K562 (cell line): ENCODE measurements around the gene DPH1. TPM values are rescaled to one million over a fixed set of nuclear protein-coding genes. Genes with fewer than 3 reads are reported as not detected.

Experiments used
- ATAC-seq: fragments of 200-7000 bp; cut with Tn5 transposase; 3 replicates; pipeline ENCODE4 v1.9.1; 2020; ENCODE audit warnings: moderate library complexity
- BruUV-seq: library from RNA; stranded (reverse); fragments of 400-500 nt; replicated peaks from 2 replicates; lab custom pipeline; 2021; lab: Mats Ljungman, UMichigan
- CTCF ChIA-PET: fragments of 300-600 bp; formaldehyde crosslinking; extraction: SDS; loops from one replicate; lab custom pipeline; 2021; ENCODE audit warnings: low intra/inter-chr PET ratio; lab: Yijun Ruan, JAX
- POLR2A ChIA-PET: fragments of 300-600, 350-650 bp; sonication (Branson Sonifier 250); formaldehyde crosslinking; extraction: SDS; loops from one replicate; lab custom pipeline; 2021; ENCODE audit warnings: antibody characterized with exemption, inconsistent platforms; lab: Yijun Ruan, JAX
- DNase-seq, 4 experiments: peaks; one replicate each; pipeline versions ENCODE4 v3.0.0 to v3.0.0-alpha.2; 2011 to 2018; ENCODE audit warnings: low spot score in 3 of 4, mixed read lengths in 3 of 4; ENCODE audit errors: extremely low read depth in 1 of 4
- FAIRE-seq: peaks from 2 replicates; lab custom pipeline; 2011; peaks lifted over from hg19 to GRCh38; lab: Jason Lieb, UNC
- H2AFZ ChIP-seq: 2 replicates; pipeline ENCODE4 v1.6.0; 2011; ENCODE audit warnings: low read depth, low read length, control low read depth, inconsistent platforms
- H3K27ac ChIP-seq: fragments of 200-600 bp; 3 replicates; pipeline ENCODE4 v1.8.0; 2011; ENCODE audit warnings: low read depth, mild to moderate bottlenecking, control low read depth, inconsistent platforms, low read length, moderate library complexity, mixed read lengths; ENCODE audit errors: extremely low read depth
- H3K27me3 ChIP-seq, 2 experiments: fragments of 300-600 bp in 1 of 2; 2 replicates in 1 of 2; 3 replicates in 1 of 2; pipeline versions ENCODE4 v1.6.0 to v1.8.0; 2011; ENCODE audit warnings: inconsistent platforms in 2 of 2, low read length in 2 of 2, mild to moderate bottlenecking in 1 of 2, mixed read lengths in 1 of 2, moderate library complexity in 1 of 2; ENCODE audit not compliant: control insufficient read depth in 2 of 2, insufficient read depth in 2 of 2
- H3K36me3 ChIP-seq: fragments of 300-600 bp; 3 replicates; pipeline ENCODE4 v1.8.0; 2011; ENCODE audit warnings: mild to moderate bottlenecking, low read length, inconsistent platforms; ENCODE audit not compliant: control insufficient read depth, insufficient read depth
- H3K4me1 ChIP-seq, 2 experiments: fragments of 200-600 bp in 1 of 2; replicated peaks in 1 of 2; 2 replicates in 1 of 2; 3 replicates in 1 of 2; pipeline versions ENCODE4 v1.5.1 to v1.8.0; 2011; ENCODE audit warnings: inconsistent platforms in 2 of 2, low read length in 2 of 2, mild to moderate bottlenecking in 1 of 2, mixed read lengths in 1 of 2, moderate library complexity in 1 of 2; ENCODE audit not compliant: control insufficient read depth in 2 of 2, insufficient read depth in 2 of 2
- H3K4me2 ChIP-seq: 2 replicates; pipeline ENCODE4 v1.6.1; 2011; ENCODE audit warnings: low read length, control low read depth, inconsistent platforms, mixed read lengths; ENCODE audit not compliant: insufficient read depth
- H3K4me3 ChIP-seq: fragments of 200-600 bp; sonication (generic), shearing (Covaris generic); 2 replicates; pipeline ENCODE4 v1.5.1; 2016; ENCODE audit warnings: control low read depth, inconsistent platforms
- H3K79me2 ChIP-seq: fragments of 200-600 bp; 3 replicates; pipeline ENCODE4 v1.8.0; 2011; ENCODE audit warnings: low read length, inconsistent platforms; ENCODE audit not compliant: control insufficient read depth, insufficient read depth
- H3K9ac ChIP-seq, 2 experiments: 2 replicates each; pipeline versions ENCODE4 v1.6.0 to v1.6.1; 2011; ENCODE audit warnings: low read depth in 2 of 2, low read length in 2 of 2, control low read depth in 1 of 2, inconsistent platforms in 1 of 2, mild to moderate bottlenecking in 1 of 2, mixed read lengths in 1 of 2; ENCODE audit not compliant: insufficient read depth in 1 of 2
- H3K9me1 ChIP-seq: one replicate; pipeline ENCODE4 v1.6.0; 2011; ENCODE audit warnings: inconsistent platforms, mild to moderate bottlenecking, low read length, moderate library complexity; ENCODE audit not compliant: control insufficient read depth, insufficient read depth
- H3K9me3 ChIP-seq: replicated peaks from 2 replicates; pipeline ENCODE4 v1.5.1; 2011; ENCODE audit warnings: low read depth, low read length, inconsistent platforms; ENCODE audit not compliant: control insufficient read depth, insufficient read depth
- H4K20me1 ChIP-seq: replicated peaks from 2 replicates; pipeline ENCODE4 v1.6.1; 2011; ENCODE audit warnings: low read length, inconsistent platforms, mixed read lengths; ENCODE audit not compliant: control insufficient read depth, insufficient read depth
- HDAC3 ChIP-seq: fragments of 450-650 bp; IDR thresholded peaks from 2 replicates; pipeline ENCODE4 v1.6.1; 2018; ENCODE audit warnings: borderline replicate concordance, mild to moderate bottlenecking, moderate library complexity; ENCODE audit not compliant: partially characterized antibody
- HOXB6 ChIP-seq: fragments of 250-450 bp; sonication (Bioruptor Pico); IDR thresholded peaks from 2 replicates; pipeline ENCODE4 v1.5.1; 2022; ENCODE audit warnings: mild to moderate bottlenecking, borderline replicate concordance
- JUNB ChIP-seq: fragments of 450-650 bp; formaldehyde crosslinking; conservative IDR thresholded peaks from 2 replicates; pipeline ENCODE4 v1.4.0; 2020; ENCODE audit warnings: mild to moderate bottlenecking
- NFATC3 ChIP-seq: fragments of 450-650 bp; IDR thresholded peaks from 2 replicates; pipeline ENCODE4 v1.6.1; 2017; ENCODE audit warnings: mild to moderate bottlenecking
- NFXL1 ChIP-seq: fragments of 450-650 bp; formaldehyde crosslinking; IDR thresholded peaks from 2 replicates; pipeline ENCODE4 v1.4.0; 2021; ENCODE audit warnings: mild to moderate bottlenecking
- PHF20 ChIP-seq: fragments of 450-650 bp; IDR thresholded peaks from 2 replicates; pipeline ENCODE4 v1.6.1; 2018; ENCODE audit not compliant: partially characterized antibody
- PURB ChIP-seq: sonication (generic); formaldehyde crosslinking; IDR thresholded peaks from 2 replicates; pipeline ENCODE4 v1.9.0; 2021; ENCODE audit warnings: low read depth, mild to moderate bottlenecking, missing genetic modification reagents
- SLC30A9 ChIP-seq: fragments of 250-450 bp; sonication (Bioruptor Pico); IDR thresholded peaks from 2 replicates; pipeline ENCODE4 v1.8.0; 2022; ENCODE audit warnings: mild to moderate bottlenecking, moderate library complexity
- SP1 ChIP-seq: sonication (generic); formaldehyde crosslinking; IDR thresholded peaks from 2 replicates; pipeline ENCODE4 v1.8.1; 2022; ENCODE audit warnings: mild to moderate bottlenecking, missing genetic modification reagents
- STAG1 ChIP-seq: sonication (generic); formaldehyde crosslinking; IDR thresholded peaks from 2 replicates; pipeline ENCODE4 v1.5.0; 2020; ENCODE audit warnings: missing genetic modification reagents, borderline replicate concordance
- THAP12 ChIP-seq: fragments of 250-450 bp; sonication (Bioruptor Pico); IDR thresholded peaks from 2 replicates; pipeline ENCODE4 v1.9.0; 2021; ENCODE audit warnings: mild to moderate bottlenecking, inconsistent platforms
- TRIM24 ChIP-seq, 2 experiments: fragments of 450-650 bp; IDR thresholded peaks; 2 replicates each; pipeline ENCODE4 v1.6.1; 2016
- ZBTB1 ChIP-seq: sonication (generic); formaldehyde crosslinking; IDR thresholded peaks from 2 replicates; pipeline ENCODE4 v1.8.1; 2023; ENCODE audit warnings: missing genetic modification reagents, low read depth, mild to moderate bottlenecking, borderline replicate concordance
- WGBS: fragments of 100-300 bp; shearing (Covaris generic); methylation state at CpG from one replicate; pipeline ENCODE4 v1.1.6; 2016; ENCODE audit warnings: low coverage, mixed read lengths; ENCODE audit not compliant: insufficient coverage; ENCODE audit errors: missing lambda C conversion rate; 5-methylcytosine and 5-hydroxymethylcytosine counted together
- in situ Hi-C: fragments of 300-500 bp; cut with MboI; formaldehyde crosslinking; loops from 4 replicates; pipeline ENCODE4 v1.15.0; 2018; ENCODE audit warnings: inconsistent platforms, mixed read lengths
- intact Hi-C: fragments of 100-400 bp; cut with micrococcal nuclease; formaldehyde crosslinking; loops from 2 replicates; pipeline ENCODE4 v1.14.2; 2022
- polyA plus RNA-seq, 8 experiments: library from polyadenylated mRNA; depleted of rRNA in 4 of 8; stranded (reverse) in 5 of 8; unstranded in 3 of 8; fragments of >200 nt; fragmentation: Nextera tagmentation in 2 of 8; fragmentation: Illumina TruSeq in 1 of 8; extraction: Ambion mirVana in 2 of 8; extraction: Trizol in 1 of 8; gene quantifications; 2 replicates each; pipeline versions ENCODE4 v1.2.1 to v1.2.3, GENCODE V29; 2011 to 2014; ENCODE audit warnings: inconsistent platforms in 1 of 8, missing spikeins in 1 of 8
- total RNA-seq, 7 experiments: library from RNA; depleted of rRNA in 6 of 7; stranded (reverse); fragments of >200 nt in 6 of 7; fragmentation: Illumina TruSeq in 2 of 7; extraction: Trizol in 2 of 7; gene quantifications; 2 replicates each; pipeline versions ENCODE4 v1.2.1 to v1.2.3, GENCODE V29; 2011 to 2021; ENCODE audit warnings: low replicate concordance in 1 of 7
- TF ChIP-seq, protein P1 (sequence below): IDR thresholded peaks from 2 replicates; pipeline ENCODE4 v1.6.1; 2014; ENCODE audit warnings: antibody characterized with exemption

Gene DPH1
- total and polyA plus RNA-seq, 9 of the 15 experiments (the other 6 are each of a cell fraction or from before 2014, with no cell fraction given): 0.42 to 40.6 (median 20.2) TPM

DNA sequence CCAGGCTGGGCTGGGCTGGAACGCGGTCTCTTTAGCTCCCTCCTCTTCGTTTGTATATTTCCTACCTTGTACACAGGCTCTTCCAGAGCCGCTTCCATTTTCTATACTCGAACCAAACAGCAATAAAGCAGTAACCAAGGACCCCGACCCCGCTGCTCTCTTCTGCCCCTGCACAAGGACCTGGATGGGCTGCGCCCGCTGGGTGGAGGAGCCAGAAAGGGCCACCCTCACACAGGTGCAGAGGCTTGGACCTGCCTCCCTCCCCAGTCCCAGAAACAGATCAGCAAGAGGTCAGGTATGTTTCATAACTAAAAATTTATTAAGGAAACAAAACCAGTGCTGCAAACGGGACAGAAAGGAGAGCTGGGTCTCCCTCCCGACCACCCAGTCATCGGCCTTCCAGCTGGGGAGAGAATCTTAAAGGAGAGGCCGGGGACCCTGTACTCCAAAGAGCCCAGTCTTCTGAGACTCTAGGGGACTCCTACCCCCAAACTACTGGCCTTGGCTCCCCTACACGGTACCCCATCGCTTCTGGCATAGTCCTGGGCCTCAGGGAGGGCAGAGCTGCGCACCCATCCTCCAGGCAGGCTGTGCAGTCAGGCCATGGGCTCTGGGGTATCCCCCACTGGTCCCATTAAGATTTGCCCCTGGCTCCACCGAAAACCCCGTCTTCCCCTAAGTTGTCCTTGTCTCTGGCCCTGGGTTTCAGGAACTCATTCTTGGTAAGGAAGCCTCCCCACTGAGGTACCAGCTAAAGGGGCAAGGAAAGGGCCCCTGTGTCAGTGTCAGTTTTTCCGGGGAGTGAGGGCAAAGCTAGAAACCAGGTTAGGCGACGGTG lies 29.8 kb downstream of the DPH1 start:
- H3K9me3 ChIP-seq: no peaks in the 10 kb centered on the region
- no peaks in the 10 kb centered on the region for H3K27me3 ChIP-seq
- no peak overlapping the region for H3K4me2 ChIP-seq
- no peaks in the 10 kb centered on the region for H3K79me2 ChIP-seq
- no peaks in the 10 kb centered on the region for H3K9me1 ChIP-seq
- H4K20me1 ChIP-seq: no peaks in the 10 kb centered on the region
- TF ChIP-seq JUNB (CRISPR knock-in tag) (no peak), SP1 (CRISPR knock-in tag) (no peak), PHF20 (no peak), THAP12 (no peak), TRIM24 (IDR thresholded peaks at IDR 0.05) (no peak), SLC30A9 (CRISPR knock-in tag) (no peak), PURB (CRISPR knock-in tag) (no peak), NFATC3 (no peak), HOXB6 (CRISPR knock-in tag) (no peak), STAG1 (no peak), ZBTB1 (CRISPR knock-in tag) (no peak), HDAC3 (no peak), NFXL1 (CRISPR knock-in tag) (no peak)
- TF ChIP-seq, protein P1, sequence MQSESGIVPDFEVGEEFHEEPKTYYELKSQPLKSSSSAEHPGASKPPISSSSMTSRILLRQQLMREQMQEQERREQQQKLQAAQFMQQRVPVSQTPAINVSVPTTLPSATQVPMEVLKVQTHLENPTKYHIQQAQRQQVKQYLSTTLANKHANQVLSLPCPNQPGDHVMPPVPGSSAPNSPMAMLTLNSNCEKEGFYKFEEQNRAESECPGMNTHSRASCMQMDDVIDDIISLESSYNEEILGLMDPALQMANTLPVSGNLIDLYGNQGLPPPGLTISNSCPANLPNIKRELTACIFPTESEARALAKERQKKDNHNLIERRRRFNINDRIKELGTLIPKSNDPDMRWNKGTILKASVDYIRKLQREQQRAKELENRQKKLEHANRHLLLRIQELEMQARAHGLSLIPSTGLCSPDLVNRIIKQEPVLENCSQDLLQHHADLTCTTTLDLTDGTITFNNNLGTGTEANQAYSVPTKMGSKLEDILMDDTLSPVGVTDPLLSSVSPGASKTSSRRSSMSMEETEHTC: no peak
- intact Hi-C loops: loop anchor here (10.0 kb wide), 1 partner anchor 115 kb away; no protein-coding TSS in a partner anchor
- H3K4me3 ChIP-seq: no peak overlapping the region
- no peak overlapping the region for H3K27ac ChIP-seq
- BruUV-seq: no TSS peak
- ChIA-PET POLR2A (interaction anchor here (0.6 kb wide), 1 partner anchor 95 kb away, joined by 3 read pairs; no protein-coding TSS in a partner anchor), CTCF (no interaction called here)
- H3K36me3 ChIP-seq: peaks cover 5% of the 10 kb centered on the region; the same call in 1 of the 3 replicates
- DNase-seq: no peak
- FAIRE-seq: no peak
- no peak for ATAC-seq
- H2AFZ ChIP-seq: no peak overlapping the region
- no peak overlapping the region for H3K9ac ChIP-seq
- WGBS: 90% methylated on average over 10 of the region's 21 CpGs
- H3K4me1 ChIP-seq: peaks cover 0 to 38% of the 10 kb centered on the region in 2 experiments; a peak in 2 of 5 replicates
- in situ Hi-C loops: loop anchor here (10.0 kb wide), 1 partner anchor 185 kb away; no protein-coding TSS in a partner anchor
